ENCODE results near the gene PRRC2B.

PRRC2B gene

DNA sequence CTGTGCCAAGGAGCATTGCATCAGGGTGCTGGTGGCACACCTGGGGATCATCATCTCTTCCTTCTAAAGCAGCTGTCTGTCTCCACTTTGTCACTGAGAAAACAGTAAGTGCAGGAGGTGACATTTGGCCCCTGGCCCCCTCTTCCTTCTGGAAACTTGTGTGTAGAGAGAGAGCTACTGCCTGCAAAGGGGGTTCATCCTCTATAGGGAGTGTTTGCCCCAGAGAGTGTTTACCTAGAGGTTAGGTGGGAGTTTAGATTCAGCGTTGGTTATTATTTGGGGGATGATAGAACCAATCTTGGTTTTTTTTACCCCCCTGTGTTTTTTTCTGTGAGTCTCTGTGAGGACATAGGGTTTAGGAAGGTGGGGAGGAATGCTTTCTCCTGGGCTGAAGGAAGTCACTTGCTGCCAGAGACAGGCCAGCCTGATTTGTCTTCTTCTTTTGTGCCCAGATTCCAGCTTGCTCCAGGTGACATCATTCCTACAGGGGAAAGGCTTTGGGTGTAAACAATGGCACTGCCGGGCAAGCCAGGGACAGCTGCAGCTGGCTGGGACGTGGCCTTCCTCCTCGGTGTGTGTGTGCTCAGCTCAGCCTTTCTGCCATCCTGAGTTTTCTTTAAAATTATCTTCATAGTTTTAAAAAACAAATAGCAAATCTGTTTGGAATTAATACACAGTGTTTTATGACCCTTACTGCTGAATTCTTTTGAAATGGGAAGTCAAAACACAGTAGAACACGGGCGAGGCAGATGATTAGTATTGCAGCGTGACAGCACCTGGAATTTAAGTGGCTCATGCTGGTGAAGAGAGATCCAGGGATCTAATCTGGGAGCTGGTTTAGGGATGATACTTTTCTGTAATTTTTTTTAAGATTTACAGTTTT, 24.5 kb downstream of the PRRC2B start:
- DNase-seq (ENCODE audit: insufficient read length, low spot score) (no peak), FAIRE-seq (no peak)
- TF ChIP-seq SPI1 (IDR thresholded peaks at IDR 0.05; ENCODE audit: low read depth, low read length) (no peak), PAX5 (IDR thresholded peaks at IDR 0.05; ENCODE audit: insufficient read depth, low read length, severe bottlenecking) (no peak), POU2F2 (IDR thresholded peaks at IDR 0.05; ENCODE audit: low read depth, low read length) (no peak), POLR2A (IDR thresholded peaks at IDR 0.05; ENCODE audit: low read depth, low read length) (no peak), POLR2AphosphoS5 (IDR thresholded peaks at IDR 0.05; ENCODE audit: low read depth, low read length) (no peak), TAF1 (IDR thresholded peaks at IDR 0.05; ENCODE audit: low read depth, low read length) (no peak)

DNA sequence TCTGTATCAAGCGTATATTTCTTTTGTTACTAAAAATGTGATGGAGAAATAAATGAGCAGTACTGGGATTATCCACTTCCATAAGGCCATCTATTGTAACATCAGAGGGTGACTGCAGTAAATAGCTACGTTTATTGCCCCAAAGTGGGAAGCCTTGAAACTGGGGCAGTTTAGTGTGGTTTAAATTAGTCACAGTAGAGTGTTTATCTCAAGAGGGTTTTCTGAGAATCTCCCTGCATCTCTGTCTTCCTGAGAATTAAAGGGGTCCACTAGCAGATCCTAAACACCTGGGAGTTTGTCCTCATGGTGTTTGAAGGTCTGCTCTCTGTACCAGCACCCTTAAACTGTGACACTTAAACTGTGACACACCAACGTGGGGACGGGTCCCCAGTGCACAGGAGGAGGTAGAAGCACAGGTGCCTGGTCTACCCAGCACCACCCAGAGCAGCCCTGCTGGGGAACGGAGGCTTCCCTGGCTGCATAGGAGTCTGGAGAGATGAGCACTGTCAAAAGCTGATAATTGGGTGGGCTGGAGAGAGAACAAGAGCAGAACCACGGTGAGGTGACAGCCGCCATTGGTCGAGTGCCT, 25.2 kb downstream of the PRRC2B start:
- DNase-seq (ENCODE audit: insufficient read length, low spot score) = no peak
- no peak for FAIRE-seq
- TF ChIP-seq SPI1 (IDR thresholded peaks at IDR 0.05; ENCODE audit: low read depth, low read length) (no peak), POU2F2 (IDR thresholded peaks at IDR 0.05; ENCODE audit: low read depth, low read length) (no peak), POLR2AphosphoS5 (IDR thresholded peaks at IDR 0.05; ENCODE audit: low read depth, low read length) (no peak), TAF1 (IDR thresholded peaks at IDR 0.05; ENCODE audit: low read depth, low read length) (no peak)

DNA sequence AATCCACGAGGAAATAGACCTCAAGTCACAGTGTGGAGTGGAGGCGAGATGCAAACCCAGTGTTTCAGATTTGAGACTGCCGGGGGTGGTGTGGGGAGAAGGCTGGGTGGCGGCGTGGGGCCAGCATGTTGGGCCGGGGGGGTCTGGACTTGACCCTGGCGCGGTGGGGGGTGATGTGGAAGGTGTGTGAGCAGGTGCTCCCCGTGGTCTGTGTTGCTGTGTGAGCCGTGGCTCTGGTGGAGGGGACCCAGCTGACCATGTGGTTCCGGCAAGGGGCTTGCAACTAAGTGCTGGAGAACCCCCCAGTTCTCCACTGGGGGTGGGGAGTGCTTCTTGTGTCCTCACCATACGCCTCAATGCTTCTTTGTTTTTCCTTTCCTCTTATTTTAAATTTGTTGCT, 25.8 kb downstream of the PRRC2B start:
- DNase-seq (ENCODE audit: insufficient read length, low spot score) = no peak
- TF ChIP-seq POU2F2 (IDR thresholded peaks at IDR 0.05; ENCODE audit: low read depth, low read length) = no peak
- TF ChIP-seq POLR2A (IDR thresholded peaks at IDR 0.05; ENCODE audit: low read depth, low read length) = no peak
- TF ChIP-seq TAF1 (IDR thresholded peaks at IDR 0.05; ENCODE audit: low read depth, low read length) = no peak
- no peak for TF ChIP-seq POLR2AphosphoS5 (IDR thresholded peaks at IDR 0.05; ENCODE audit: low read depth, low read length)
- TF ChIP-seq PAX5 (IDR thresholded peaks at IDR 0.05; ENCODE audit: insufficient read depth, low read length, severe bottlenecking) = no peak
- TF ChIP-seq SPI1 (IDR thresholded peaks at IDR 0.05; ENCODE audit: low read depth, low read length) = no peak
- FAIRE-seq = no peak

DNA sequence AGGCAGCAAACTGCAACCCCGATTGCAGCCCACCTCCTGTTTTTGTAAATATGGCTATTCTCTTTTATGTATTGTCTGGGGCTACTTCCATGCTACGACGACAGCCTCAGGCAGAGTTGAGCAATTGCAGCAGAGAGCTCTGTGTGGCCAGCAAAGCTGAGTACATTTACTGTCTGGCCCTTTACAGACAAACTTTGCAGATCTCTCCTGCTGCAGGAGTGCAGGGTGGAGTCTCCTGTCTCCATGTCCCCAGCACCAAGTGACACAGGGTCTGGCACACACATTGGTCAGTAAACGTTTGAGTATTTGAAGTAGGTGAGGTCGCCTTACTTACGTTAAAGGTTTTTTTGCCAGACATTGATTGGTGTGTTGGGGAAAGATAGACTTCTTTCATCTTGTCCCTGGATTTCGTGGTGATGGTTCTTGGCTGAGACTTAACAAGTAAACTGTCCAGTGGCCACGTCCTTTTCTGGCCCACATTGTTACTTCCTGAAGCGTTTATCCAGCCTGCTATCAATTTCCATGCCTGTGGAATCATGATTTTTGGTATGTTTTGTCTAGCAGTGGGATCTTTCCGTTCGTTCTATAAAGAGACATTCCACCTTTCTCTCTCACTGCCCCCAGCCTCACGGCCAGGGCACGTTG, 27.2 kb downstream of the PRRC2B start:
- FAIRE-seq (no peak), DNase-seq (ENCODE audit: insufficient read length, low spot score) (no peak)
- TF ChIP-seq POU2F2 (IDR thresholded peaks at IDR 0.05; ENCODE audit: low read depth, low read length) = no peak
- no peak for TF ChIP-seq SPI1 (IDR thresholded peaks at IDR 0.05; ENCODE audit: low read depth, low read length)
- no peak for TF ChIP-seq POLR2A (IDR thresholded peaks at IDR 0.05; ENCODE audit: low read depth, low read length)
- TF ChIP-seq POLR2AphosphoS5 (IDR thresholded peaks at IDR 0.05; ENCODE audit: low read depth, low read length) = no peak
- TF ChIP-seq PAX5 (IDR thresholded peaks at IDR 0.05; ENCODE audit: insufficient read depth, low read length, severe bottlenecking) = no peak
- no peak for TF ChIP-seq TAF1 (IDR thresholded peaks at IDR 0.05; ENCODE audit: low read depth, low read length)

DNA sequence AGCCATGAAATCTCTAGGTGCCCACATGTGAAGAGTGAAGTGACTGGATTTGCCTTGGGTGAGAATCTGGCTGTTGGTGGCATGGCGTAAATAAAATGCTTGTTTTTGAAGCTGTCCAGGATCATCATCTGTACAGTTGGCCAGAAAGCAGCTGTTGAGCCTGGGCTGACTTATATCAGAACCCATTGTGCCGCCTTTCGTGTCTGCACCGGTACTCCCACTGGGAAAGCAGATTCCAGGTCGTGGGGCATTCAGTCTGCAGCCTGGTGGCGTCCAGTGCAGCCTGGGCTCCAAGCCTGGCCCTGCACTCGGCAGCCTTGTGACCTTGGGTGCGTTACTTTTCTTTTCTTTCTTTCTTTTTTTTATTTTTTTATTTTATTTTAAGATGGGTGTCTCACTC, 27.8 kb downstream of the PRRC2B start:
- TF ChIP-seq SPI1 (IDR thresholded peaks at IDR 0.05; ENCODE audit: low read depth, low read length) (no peak), PAX5 (IDR thresholded peaks at IDR 0.05; ENCODE audit: insufficient read depth, low read length, severe bottlenecking) (no peak), POLR2A (IDR thresholded peaks at IDR 0.05; ENCODE audit: low read depth, low read length) (no peak), TAF1 (IDR thresholded peaks at IDR 0.05; ENCODE audit: low read depth, low read length) (no peak), POLR2AphosphoS5 (IDR thresholded peaks at IDR 0.05; ENCODE audit: low read depth, low read length) (no peak), POU2F2 (IDR thresholded peaks at IDR 0.05; ENCODE audit: low read depth, low read length) (no peak)
- no peak for DNase-seq (ENCODE audit: insufficient read length, low spot score)
- FAIRE-seq = no peak

DNA sequence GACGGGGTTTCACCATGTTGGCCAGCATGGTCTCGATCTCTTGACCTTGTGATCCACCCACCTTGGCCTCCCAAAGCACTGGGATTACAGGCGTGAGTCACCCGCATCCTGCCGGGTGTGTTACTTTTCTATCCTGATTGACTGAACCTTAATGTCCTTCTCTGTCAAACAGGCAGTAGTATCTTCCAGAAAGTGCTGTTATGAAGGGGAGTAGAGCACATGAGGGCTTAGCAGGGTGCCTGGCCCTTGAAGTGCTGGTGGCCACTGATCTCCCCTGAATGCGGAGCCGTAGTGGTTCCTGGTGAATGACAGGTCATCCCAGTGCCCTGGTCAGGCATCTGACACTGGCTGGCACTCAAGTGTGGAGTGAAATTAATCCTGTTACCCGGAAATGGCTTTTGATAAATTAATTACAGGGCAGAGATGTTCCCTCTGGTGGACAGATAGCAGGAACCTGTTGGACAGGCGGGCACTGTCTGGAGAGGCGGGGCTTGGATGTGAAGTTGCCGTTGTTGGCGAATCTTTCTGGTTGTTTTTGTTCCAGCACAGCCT, 28.4 kb downstream of the PRRC2B start:
- no peak for TF ChIP-seq PAX5 (IDR thresholded peaks at IDR 0.05; ENCODE audit: insufficient read depth, low read length, severe bottlenecking)
- no peak for TF ChIP-seq POLR2A (IDR thresholded peaks at IDR 0.05; ENCODE audit: low read depth, low read length)
- TF ChIP-seq POLR2AphosphoS5 (IDR thresholded peaks at IDR 0.05; ENCODE audit: low read depth, low read length) = no peak
- no peak for TF ChIP-seq SPI1 (IDR thresholded peaks at IDR 0.05; ENCODE audit: low read depth, low read length)
- TF ChIP-seq POU2F2 (IDR thresholded peaks at IDR 0.05; ENCODE audit: low read depth, low read length) = no peak
- TF ChIP-seq TAF1 (IDR thresholded peaks at IDR 0.05; ENCODE audit: low read depth, low read length) = no peak
- FAIRE-seq = no peak
- DNase-seq (ENCODE audit: insufficient read length, low spot score) = no peak

DNA sequence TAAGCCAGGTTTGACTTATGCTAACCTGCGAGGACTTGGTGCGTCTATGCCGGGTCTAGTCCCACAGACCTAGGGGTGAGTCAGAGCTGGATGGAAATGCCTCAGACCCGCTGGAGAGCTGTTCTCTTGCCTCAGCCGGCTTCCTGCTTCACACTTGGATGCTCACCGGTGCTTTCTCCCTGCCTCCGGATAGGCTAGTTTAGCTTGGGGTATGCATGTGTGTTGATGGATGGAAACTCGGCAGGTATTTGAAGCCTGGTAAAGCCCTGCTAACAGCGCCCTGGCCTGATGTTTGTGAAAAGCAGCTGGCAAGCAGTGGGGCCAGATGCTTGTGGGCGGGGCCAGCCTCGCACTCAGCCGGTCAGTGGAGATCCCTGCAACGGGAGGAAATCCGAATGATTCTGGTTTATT, 29.3 kb downstream of the PRRC2B start:
- FAIRE-seq (peak; percentile 81), DNase-seq (ENCODE audit: insufficient read length, low spot score) (peak; percentile 38)
- TF ChIP-seq POU2F2 (IDR thresholded peaks at IDR 0.05; ENCODE audit: low read depth, low read length) = no peak
- TF ChIP-seq PAX5 (IDR thresholded peaks at IDR 0.05; ENCODE audit: insufficient read depth, low read length, severe bottlenecking) = peak; percentile 85
- no peak for TF ChIP-seq TAF1 (IDR thresholded peaks at IDR 0.05; ENCODE audit: low read depth, low read length)
- TF ChIP-seq POLR2AphosphoS5 (IDR thresholded peaks at IDR 0.05; ENCODE audit: low read depth, low read length) = no peak

DNA sequence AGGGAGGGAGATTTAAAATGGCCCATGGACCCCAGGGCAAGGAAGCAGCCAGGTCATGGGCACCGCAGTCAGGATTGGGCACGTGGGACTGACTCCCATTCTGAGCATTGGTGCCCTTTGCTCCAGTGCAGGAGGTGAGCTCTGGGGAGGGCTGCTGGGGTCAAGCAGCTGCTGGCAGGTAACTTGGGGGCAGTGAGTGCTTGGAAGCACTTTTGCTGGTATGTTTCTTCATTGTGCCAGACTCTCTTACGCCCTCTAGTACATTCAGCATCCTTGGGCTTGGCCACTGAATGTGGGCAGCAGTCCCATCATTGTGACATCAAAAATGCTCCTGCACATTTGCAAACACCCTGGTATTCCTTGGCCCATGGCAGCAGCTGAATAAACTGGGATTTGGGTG, 32.7 kb downstream of the PRRC2B start:
- TF ChIP-seq POLR2AphosphoS5 (IDR thresholded peaks at IDR 0.05; ENCODE audit: low read depth, low read length) (no peak), PAX5 (IDR thresholded peaks at IDR 0.05; ENCODE audit: insufficient read depth, low read length, severe bottlenecking) (no peak), TAF1 (IDR thresholded peaks at IDR 0.05; ENCODE audit: low read depth, low read length) (no peak), POLR2A (IDR thresholded peaks at IDR 0.05; ENCODE audit: low read depth, low read length) (no peak), POU2F2 (IDR thresholded peaks at IDR 0.05; ENCODE audit: low read depth, low read length) (no peak), SPI1 (IDR thresholded peaks at IDR 0.05; ENCODE audit: low read depth, low read length) (no peak)
- no peak for FAIRE-seq
- no peak for DNase-seq (ENCODE audit: insufficient read length, low spot score)

Data from GM12891 (cell line).